Suprapubic skin (tissue), 4 donors: Measurements from ENCODE around the gene OSBPL7. TPM values are rescaled to one million over a fixed set of nuclear protein-coding genes. Genes with fewer than 3 reads are reported as not detected.

Experiments
- DNase-seq, 2 donors: peaks; one replicate each; pipeline ENCODE4 v3.0.0-alpha.2; 2019; ENCODE audit warnings: low spot score in 2 of 2
- H3K27ac ChIP-seq: fragments of 200-600 bp; sonication (generic); one replicate; pipeline ENCODE4 v1.5.1; 2019
- H3K27me3 ChIP-seq: fragments of 200-600 bp; sonication (generic); one replicate; pipeline ENCODE4 v1.5.1; 2019
- H3K36me3 ChIP-seq: fragments of 200-600 bp; sonication (generic); one replicate; pipeline ENCODE4 v1.5.1; 2019
- H3K4me1 ChIP-seq: fragments of 200-600 bp; sonication (generic); one replicate; pipeline ENCODE4 v1.5.1; 2019
- H3K4me3 ChIP-seq: fragments of 200-600 bp; sonication (generic); one replicate; pipeline ENCODE4 v1.5.1; 2019; ENCODE audit warnings: mild to moderate bottlenecking
- H3K9me3 ChIP-seq: fragments of 200-600 bp; sonication (generic); one replicate; pipeline ENCODE4 v1.5.1; 2019
- EP300 ChIP-seq: sonication (generic); formaldehyde crosslinking; IDR thresholded peaks from one replicate; pipeline ENCODE4 v1.6.1; 2017; ENCODE audit warnings: antibody characterized with exemption
- POLR2A ChIP-seq, 2 donors: fragments of 450-650 bp; IDR thresholded peaks; one replicate each; pipeline ENCODE4 v1.6.1; 2017; ENCODE audit warnings: antibody characterized with exemption in 2 of 2, mild to moderate bottlenecking in 2 of 2, moderate library complexity in 2 of 2
- POLR2AphosphoS5 ChIP-seq, 3 donors: sonication (generic); formaldehyde crosslinking; IDR thresholded peaks; one replicate each; pipeline ENCODE4 v1.6.1; 2017; ENCODE audit warnings: antibody characterized with exemption in 3 of 3
- WGBS: methylation state at CpG from one replicate; pipeline ENCODE4 v1.1.5; 2018; 5-methylcytosine and 5-hydroxymethylcytosine counted together
- total RNA-seq, 4 donors: library from RNA; depleted of rRNA; stranded (reverse); fragments of >200 nt; gene quantifications; one replicate each; pipeline ENCODE4 v1.1.0, GENCODE V29; 2016
- TF ChIP-seq, protein P1 (sequence below), 2 donors: fragments of 200-600 bp in 1 of 2; fragments of 450-650 bp in 1 of 2; sonication (generic) in 1 of 2; IDR thresholded peaks; one replicate each; pipeline ENCODE4 v1.5.1; 2016 to 2019; ENCODE audit warnings: antibody characterized with exemption in 2 of 2, mild to moderate bottlenecking in 1 of 2, moderate library complexity in 1 of 2

The OSBPL7 gene
- total RNA-seq, 4 donors from 2014 or later = 1.3 to 2.0 (median 1.6) TPM

DNA sequence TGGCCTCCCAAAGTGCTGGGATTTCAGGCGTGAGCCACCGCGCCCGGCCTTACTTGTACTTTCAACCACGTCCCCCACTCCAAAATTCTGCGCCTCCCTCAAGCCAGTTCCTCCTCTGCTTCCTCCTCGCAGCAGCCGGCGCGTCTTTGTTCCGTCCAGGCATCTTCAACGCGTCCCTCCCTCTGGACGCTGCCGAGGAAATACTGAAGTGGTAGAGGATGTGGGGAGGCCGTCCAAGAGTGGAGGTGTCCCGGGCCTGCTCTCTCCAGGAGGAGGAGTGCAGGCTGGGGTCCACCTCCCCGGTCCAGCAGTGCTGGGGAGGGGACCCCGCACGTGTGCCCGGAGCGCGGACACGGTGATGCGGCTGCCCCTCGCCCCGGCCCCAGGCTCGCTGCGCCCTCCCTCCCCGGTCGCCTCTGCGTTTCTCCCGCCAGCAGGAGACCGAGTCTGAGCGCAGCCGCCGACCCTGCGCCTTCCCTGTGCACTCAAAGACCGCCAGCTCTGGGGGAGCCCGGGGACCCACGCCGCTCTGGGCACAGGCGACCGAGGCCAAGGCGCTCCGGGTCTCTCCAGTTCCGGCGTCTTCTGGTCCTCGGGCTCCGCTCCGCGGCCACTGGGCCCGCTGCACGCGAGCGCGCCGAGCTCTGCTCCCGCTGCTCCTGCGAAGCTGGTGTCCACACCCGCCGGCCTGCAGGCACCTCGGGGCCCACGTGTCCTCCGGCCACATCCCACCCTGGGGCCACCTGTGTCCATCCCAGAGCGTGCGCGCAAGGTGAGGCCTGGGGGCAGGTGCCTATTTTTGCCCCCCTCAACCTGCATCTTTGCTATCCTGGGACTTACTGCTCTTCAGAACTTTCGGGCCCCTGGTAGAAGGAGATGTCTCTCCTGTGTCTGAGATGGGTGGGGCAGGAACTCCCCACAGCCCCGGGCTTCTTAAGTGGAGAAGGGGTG is 31.7 kb downstream of the OSBPL7 start:
- 11% methylated on average over 9 of the region's 70 CpGs for WGBS
- peaks cover 10% of the 10 kb centered on the region for H3K4me1 ChIP-seq
- DNase-seq = peak in 1 of 2 donors; percentile 78
- peaks cover 77% of the 10 kb centered on the region for H3K27me3 ChIP-seq
- H3K27ac ChIP-seq = no peak overlapping the region
- H3K4me3 ChIP-seq = peak overlapping the region; percentile 49
- TF ChIP-seq, protein P1, sequence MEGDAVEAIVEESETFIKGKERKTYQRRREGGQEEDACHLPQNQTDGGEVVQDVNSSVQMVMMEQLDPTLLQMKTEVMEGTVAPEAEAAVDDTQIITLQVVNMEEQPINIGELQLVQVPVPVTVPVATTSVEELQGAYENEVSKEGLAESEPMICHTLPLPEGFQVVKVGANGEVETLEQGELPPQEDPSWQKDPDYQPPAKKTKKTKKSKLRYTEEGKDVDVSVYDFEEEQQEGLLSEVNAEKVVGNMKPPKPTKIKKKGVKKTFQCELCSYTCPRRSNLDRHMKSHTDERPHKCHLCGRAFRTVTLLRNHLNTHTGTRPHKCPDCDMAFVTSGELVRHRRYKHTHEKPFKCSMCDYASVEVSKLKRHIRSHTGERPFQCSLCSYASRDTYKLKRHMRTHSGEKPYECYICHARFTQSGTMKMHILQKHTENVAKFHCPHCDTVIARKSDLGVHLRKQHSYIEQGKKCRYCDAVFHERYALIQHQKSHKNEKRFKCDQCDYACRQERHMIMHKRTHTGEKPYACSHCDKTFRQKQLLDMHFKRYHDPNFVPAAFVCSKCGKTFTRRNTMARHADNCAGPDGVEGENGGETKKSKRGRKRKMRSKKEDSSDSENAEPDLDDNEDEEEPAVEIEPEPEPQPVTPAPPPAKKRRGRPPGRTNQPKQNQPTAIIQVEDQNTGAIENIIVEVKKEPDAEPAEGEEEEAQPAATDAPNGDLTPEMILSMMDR (IDR thresholded peaks at IDR 0.05) = peak in 1 of 2 donors; percentile 58
- TF ChIP-seq POLR2AphosphoS5 (IDR thresholded peaks at IDR 0.05) (no peak), POLR2A (IDR thresholded peaks at IDR 0.05) (no peak)
- no peaks in the 10 kb centered on the region for H3K36me3 ChIP-seq
- no peaks in the 10 kb centered on the region for H3K9me3 ChIP-seq

DNA sequence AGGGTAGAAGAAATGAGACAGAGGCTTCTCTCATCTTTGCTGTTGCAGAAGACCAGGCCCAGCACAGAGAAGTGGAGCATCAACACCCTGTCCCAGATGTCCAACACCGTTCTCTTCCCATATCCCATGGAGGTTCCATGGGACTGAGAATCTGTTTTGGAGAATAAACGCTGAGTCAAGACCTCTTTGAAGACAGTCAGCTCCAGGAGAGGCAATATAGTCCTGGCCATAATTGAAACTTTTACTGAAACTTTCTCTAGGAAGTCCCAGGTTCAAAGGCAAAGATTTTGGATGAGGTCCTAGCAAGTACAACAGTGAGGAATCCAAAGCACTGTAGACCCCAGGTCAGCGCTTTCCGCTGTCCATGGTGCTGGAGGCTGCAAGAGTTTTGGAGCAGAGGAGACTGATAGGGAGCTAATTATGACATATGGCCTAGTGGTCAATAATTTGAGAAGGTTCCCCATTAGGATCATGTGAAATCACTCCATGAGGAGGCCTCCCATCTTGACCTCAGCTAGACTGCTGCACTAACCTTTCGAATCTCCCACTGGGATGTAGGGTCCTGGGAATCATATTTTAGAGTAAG is 36.0 kb downstream of the OSBPL7 start:
- peaks cover 34% of the 10 kb centered on the region for H3K27me3 ChIP-seq
- 56% methylated on average over 5 of the region's 5 CpGs for WGBS
- no peaks in the 10 kb centered on the region for H3K36me3 ChIP-seq
- H3K4me1 ChIP-seq = peaks cover 10% of the 10 kb centered on the region
- no peak overlapping the region for H3K4me3 ChIP-seq
- no peaks in the 10 kb centered on the region for H3K9me3 ChIP-seq
- no peak for DNase-seq
- TF ChIP-seq EP300 (no peak), POLR2AphosphoS5 (IDR thresholded peaks at IDR 0.05) (no peak), POLR2A (IDR thresholded peaks at IDR 0.05) (no peak)
- TF ChIP-seq, protein P1 (IDR thresholded peaks at IDR 0.05) = no peak
- no peak overlapping the region for H3K27ac ChIP-seq

DNA sequence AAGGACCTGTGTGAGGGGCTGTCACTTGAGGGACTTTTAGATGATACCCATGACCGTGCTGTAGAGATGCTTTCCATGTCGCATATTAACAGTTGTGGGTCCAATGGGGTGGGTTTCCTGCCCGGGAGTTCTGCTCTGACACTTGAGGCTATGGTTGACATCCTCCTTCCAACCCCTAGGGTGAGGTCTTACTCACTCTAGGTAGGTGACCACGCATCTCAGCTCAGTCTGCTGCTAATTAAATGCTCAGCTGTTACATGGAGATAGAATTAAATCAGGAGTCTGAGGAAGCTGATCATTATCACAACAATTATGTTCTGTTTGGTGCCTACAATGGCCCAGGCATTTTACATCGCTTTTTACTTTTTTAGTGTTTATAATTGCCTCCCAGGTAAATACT is 40.2 kb downstream of the OSBPL7 start:
- H3K27ac ChIP-seq = no peak overlapping the region
- no peaks in the 10 kb centered on the region for H3K4me1 ChIP-seq
- no peaks in the 10 kb centered on the region for H3K9me3 ChIP-seq
- peaks cover 28% of the 10 kb centered on the region for H3K27me3 ChIP-seq
- WGBS = 65% methylated on average over 5 of the region's 5 CpGs
- no peak for DNase-seq
- TF ChIP-seq, protein P1 (IDR thresholded peaks at IDR 0.05) = no peak
- no peak for TF ChIP-seq POLR2A (IDR thresholded peaks at IDR 0.05)
- no peak for TF ChIP-seq POLR2AphosphoS5 (IDR thresholded peaks at IDR 0.05)
- TF ChIP-seq EP300 = no peak
- H3K36me3 ChIP-seq = no peaks in the 10 kb centered on the region
- H3K4me3 ChIP-seq = no peak overlapping the region

DNA sequence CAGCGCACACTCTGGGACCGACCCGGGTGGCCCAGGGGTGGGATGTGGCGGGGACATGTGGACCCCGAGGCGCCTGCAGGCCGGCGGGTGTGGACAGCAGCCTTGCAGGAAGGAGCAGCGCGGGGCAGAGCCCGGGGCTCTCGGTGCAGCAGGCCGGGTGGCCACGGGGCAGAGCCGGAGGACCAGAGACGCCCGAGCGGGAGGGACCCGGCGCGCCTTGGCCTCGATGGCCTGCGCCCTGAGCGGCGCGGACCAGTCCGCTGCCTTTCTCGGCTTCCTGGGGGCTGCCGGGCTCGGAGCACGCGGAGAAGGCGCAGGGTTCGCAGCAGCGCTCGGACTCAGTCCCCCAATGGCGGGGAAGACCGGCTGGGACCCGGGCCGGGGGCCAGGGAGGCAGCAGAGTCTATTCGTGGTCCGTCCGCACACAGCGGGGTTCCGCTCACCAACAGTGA is 43.4 kb downstream of the OSBPL7 start:
- H3K4me3 ChIP-seq = no peak overlapping the region
- TF ChIP-seq POLR2A (IDR thresholded peaks at IDR 0.05) (no peak), EP300 (no peak), POLR2AphosphoS5 (IDR thresholded peaks at IDR 0.05) (no peak)
- TF ChIP-seq, protein P1 (IDR thresholded peaks at IDR 0.05) = no peak
- peaks cover 50% of the 10 kb centered on the region for H3K27me3 ChIP-seq
- no peaks in the 10 kb centered on the region for H3K36me3 ChIP-seq
- no peak overlapping the region for H3K27ac ChIP-seq
- DNase-seq = no peak
- no peaks in the 10 kb centered on the region for H3K4me1 ChIP-seq
- no peaks in the 10 kb centered on the region for H3K9me3 ChIP-seq
- WGBS = 33% methylated on average over 25 of the region's 45 CpGs
